ENCODE data around the gene SETD1B. TPM values are rescaled to one million over a fixed set of nuclear protein-coding genes. Genes with fewer than 3 reads are reported as not detected.

Gene SETD1B
- total and polyA plus RNA-seq, 5 experiments from 2014 or later: 0.98 to 93.8 (median 3.7) TPM

DNA sequence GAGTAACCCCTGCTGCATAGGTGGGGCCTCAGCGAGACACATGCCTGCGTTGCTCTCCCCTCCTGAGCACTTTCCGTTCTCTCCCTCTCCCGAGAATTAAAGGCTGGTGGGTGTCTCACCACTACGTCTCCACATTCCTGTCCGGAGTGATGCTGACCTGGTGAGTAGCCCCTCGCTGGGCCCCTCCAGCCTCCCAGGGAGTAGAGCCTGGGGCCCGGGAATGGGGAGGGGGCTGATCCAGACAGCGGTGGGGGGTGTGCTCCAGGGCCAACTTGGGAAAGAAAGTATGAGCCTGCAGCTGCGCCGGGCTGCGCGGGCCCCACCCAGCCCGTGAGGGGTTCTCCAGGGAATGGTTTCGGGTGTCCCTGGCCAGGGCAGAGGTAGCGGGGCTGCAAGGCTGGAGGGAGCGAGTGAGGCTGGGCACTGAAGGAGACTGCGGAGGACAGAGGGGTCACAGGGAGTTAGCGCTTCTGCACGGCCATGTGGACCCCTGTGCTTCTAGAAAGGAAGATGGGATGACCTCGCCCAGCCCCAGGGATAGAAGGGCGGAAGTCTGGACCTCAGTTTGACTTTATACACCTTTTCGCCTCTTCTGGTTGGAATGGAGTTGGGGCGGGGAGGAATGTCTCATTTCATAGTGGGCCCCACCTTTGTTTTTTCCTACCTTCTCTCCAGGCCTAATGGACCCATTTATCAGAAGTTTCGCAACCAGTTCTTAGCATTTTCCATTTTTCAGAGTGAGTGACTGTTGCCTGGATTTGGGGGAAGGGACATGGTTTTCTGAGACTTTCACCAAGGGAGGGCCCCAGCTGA is 32.8 kb upstream of the SETD1B start:
- H3K27me3 Mint-ChIP-seq: no peaks in the 10 kb centered on the region
- DNase-seq (no peak), ATAC-seq (no peak)
- POLR2A ChIA-PET: interaction anchor here (1.8 kb wide), 1 partner anchor 23 kb away, joined by 7 read pairs; the partner anchor contains the start of gene RHOF
- H3K9me3 Mint-ChIP-seq: no peaks in the 10 kb centered on the region
- peaks cover 3 to 15% (median 11%) of the 10 kb centered on the region in 4 donors for H3K4me1 Mint-ChIP-seq
- H3K36me3 Mint-ChIP-seq: no peaks in the 10 kb centered on the region
- no peak overlapping the region for H3K4me3 Mint-ChIP-seq
- peak overlapping the region in 1 of 10 donors; percentile 69 for H3K27ac Mint-ChIP-seq

DNA sequence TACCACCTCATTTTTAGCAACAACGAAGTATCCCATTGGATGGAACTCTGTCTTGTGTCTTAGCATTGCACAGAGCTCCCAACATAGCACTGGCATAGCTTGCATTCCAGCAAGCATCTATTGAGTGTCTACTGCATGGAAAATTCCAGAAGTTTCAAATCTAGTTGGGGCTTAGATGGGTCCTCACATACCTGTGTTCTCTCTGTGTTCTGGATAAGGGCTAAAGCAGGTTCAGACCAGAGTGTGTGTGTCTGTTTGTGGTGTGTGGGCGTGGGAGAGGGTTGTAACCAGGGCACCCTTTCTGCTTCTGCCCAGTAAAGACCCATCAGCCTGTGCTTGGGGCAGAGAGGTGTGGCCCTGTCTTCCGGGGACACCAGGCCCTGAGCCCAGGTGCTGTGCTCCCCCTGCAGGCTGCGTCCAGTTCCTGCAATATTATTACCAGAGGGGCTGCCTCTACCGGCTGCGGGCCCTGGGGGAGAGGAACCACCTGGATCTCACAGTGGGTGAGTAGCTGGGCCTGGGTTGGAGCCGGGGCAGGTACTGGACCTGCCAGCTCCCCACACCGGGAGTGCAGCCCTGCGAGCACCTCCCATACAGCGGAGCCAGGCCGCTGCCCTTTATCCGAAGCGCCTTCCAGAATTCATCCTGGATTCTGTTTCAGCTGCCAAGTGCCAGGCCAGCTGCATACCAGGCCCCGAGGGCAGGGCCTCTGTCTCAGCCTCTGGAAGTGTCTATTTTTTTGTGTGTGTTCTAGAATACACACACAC is 30.6 kb upstream of the SETD1B start:
- Mint-ChIP-seq H3K27me3 (no peaks in the 10 kb centered on the region), H3K27ac (peak overlapping the region in 8 of 10 donors; percentile 33 to 80 (median 70)), H3K4me3 (no peak overlapping the region), H3K36me3 (peaks cover 0 to 2% (median 0%) of the 10 kb centered on the region in 3 donors), H3K9me3 (no peaks in the 10 kb centered on the region), H3K4me1 (peaks cover 3 to 22% (median 17%) of the 10 kb centered on the region in 4 donors)
- DNase-seq: peak; percentile 65 to 90 (median 78)
- POLR2A ChIA-PET: interaction anchor here (0.6 to 33.2 kb wide), 5 partner anchors 31 to 433 kb away, joined by 3 to 2517 read pairs (median 4); partner anchors contain the start of genes RHOF and SETD1B
- ATAC-seq: peak; percentile 81 to 85

DNA sequence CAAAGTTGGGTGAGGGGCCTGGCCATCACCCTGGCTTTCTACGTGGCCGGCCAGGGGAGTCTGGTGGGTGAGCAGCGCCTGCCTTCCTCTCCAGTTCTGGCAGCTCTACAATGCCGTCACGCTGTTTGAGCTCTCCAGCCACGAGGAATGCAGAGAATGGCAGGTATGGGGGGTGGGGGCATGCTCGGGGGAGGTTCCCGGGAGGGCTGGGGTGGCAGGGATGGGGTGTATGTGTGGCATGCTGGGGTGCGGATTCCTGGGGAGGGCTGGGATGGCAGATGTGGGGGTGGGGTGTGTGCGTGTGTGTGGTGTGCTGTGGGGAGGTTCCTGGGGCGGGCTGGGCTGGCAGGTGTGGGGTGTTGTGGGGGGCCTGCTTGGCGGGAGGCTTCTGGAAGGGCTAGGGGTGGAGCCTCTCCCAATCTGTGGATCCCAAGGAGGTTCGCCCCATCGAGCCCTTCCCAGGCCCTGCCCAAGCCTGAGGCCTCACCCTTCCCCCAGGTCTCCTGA is 28.8 kb upstream of the SETD1B start:
- Mint-ChIP-seq H3K27ac (peak overlapping the region in 2 of 10 donors; percentile 59 to 84), H3K9me3 (no peaks in the 10 kb centered on the region), H3K27me3 (no peaks in the 10 kb centered on the region), H3K4me1 (peaks cover 3 to 29% (median 19%) of the 10 kb centered on the region in 4 donors), H3K4me3 (no peak overlapping the region), H3K36me3 (peaks cover 0 to 18% (median 4%) of the 10 kb centered on the region in 3 donors)
- ATAC-seq (no peak), DNase-seq (no peak)
- POLR2A ChIA-PET: interaction anchor here (1.0 to 33.2 kb wide), 2 partner anchors 9 to 30 kb away, joined by 7 to 2517 read pairs; partner anchors contain the start of genes RHOF and SETD1B

DNA sequence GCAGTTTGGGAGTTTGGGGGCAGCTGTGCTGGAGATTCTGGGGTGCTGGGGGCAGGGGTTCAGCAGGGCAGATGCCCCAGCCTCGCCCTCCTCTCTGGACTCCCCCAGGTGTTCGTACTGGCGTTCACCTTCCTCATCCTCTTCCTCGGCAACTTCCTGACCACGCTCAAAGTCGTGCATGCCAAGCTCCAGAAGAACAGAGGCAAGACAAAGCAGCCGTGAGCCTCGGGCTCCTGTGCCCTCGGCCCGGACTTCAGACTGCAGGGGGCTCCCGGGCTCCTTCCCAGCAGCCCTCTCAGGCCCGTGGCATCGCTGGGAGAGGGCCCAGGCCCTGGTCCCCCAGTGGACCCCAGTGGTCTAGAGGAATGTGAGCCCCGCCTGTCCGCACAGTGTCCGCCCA is 28.3 kb upstream of the SETD1B start:
- Mint-ChIP-seq H3K27me3 (no peaks in the 10 kb centered on the region), H3K27ac (peak overlapping the region in 2 of 10 donors; percentile 35 to 59), H3K9me3 (no peaks in the 10 kb centered on the region), H3K4me3 (no peak overlapping the region), H3K4me1 (peaks cover 3 to 33% (median 19%) of the 10 kb centered on the region in 4 donors), H3K36me3 (peaks cover 0 to 23% (median 4%) of the 10 kb centered on the region in 3 donors)
- POLR2A ChIA-PET: interaction anchor here (1.0 to 33.2 kb wide), 2 partner anchors 9 to 29 kb away, joined by 7 to 2517 read pairs; partner anchors contain the start of genes RHOF and SETD1B
- ATAC-seq (no peak), DNase-seq (no peak)

DNA sequence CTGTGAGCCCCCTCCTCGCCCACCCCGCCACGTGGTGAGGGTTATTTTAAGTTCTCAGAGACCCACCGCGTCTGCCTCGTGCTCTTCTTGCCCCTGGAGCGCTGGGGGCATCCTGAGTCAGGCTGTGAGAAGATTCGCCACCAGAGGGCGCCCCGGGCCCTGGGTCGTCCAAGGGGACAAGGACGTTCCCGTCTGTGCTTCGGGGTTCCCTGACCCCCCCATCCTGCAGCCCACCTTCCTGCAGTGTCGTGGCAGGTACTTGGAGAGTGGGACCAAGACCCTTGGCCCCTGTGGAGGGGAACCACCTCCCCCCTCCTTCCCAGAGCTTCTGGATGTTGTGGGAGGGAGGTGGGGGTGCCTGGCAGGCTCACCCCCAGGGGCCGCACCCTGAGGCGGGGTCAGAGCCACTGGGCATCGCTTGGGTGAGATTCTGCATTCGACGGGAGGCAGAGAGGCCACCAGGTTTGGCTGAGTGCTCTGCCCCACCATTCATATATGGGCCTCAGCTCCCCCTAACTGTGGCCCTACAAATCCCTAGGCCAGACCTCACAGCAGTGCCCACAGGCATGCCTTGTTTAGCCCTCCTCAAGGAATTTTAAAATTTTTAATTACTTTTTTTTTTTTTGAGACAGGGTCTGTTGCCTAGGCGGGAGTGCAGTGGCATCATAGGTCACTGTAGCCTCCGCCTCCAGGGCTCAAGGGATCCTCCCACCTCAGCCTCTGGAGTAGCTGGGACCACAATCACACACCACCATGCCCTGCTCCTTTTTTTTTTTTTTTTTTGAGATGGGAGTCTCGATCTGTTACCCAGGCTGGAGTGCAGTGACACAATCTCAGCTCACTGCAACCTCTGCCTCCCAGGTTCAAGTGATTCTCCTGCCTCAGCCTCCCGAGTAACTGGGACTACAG is 27.4 kb upstream of the SETD1B start:
- H3K27ac Mint-ChIP-seq: peak overlapping the region in 9 of 10 donors; percentile 70 to 89 (median 84)
- peak; percentile 81 to 82 for ATAC-seq
- peaks cover 3 to 39% (median 22%) of the 10 kb centered on the region in 4 donors for H3K4me1 Mint-ChIP-seq
- peak; percentile 75 to 95 (median 88) for DNase-seq
- peaks cover 0 to 28% (median 4%) of the 10 kb centered on the region in 3 donors for H3K36me3 Mint-ChIP-seq
- H3K27me3 Mint-ChIP-seq: no peaks in the 10 kb centered on the region
- peak overlapping the region in 1 of 10 donors; percentile 63 for H3K4me3 Mint-ChIP-seq
- no peaks in the 10 kb centered on the region for H3K9me3 Mint-ChIP-seq
- POLR2A ChIA-PET: interaction anchor here (0.7 to 33.2 kb wide), 5 partner anchors 8 to 90 kb away, joined by 3 to 2517 read pairs (median 6); partner anchors contain the start of genes RHOF and SETD1B

DNA sequence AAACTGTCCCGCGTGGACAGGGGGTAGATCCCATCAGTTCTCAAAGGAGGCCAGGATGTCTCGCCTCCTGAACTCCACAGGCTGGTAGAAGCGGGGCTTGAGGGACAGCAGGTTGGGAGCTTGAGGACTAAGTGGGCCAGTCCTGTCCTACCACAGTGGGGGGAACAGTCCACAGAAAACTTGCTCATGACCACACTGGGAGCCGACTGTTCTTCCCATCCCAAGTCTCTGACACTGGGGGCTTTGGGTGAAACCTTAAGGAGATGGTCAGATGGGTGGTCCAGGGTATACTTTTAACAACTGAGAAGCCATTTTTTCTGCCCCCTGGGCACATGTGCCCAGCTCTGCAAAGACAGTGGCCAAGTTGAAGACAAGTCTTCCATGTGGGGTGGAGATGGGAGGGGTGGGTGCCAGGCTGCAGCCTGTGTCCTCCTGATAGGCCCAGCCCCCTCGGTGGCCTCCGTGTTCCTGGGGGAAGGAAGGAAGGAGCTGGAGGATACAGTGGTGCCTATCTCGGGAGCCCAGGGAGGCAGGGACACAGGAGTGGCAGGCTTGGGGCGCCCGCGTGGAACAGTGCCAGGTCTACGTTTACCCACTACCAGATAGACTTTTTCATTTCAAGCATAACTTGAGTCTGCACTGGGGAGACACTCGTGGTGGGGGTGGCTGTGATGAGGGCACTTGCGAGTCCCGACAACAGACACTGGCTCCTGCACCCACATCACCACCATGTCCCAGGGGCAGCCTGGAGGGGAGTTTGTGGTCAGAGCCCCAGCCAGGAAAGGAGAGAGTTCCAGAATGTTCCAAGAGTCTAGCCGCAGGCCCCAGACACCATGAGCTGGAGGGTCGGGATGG is 25.0 kb upstream of the SETD1B start:
- no peak for DNase-seq
- Mint-ChIP-seq H3K4me1 (peaks cover 15 to 52% (median 33%) of the 10 kb centered on the region in 4 donors), H3K27ac (peak overlapping the region; percentile 51 to 88 (median 78)), H3K9me3 (no peaks in the 10 kb centered on the region), H3K36me3 (peaks cover 0 to 37% (median 4%) of the 10 kb centered on the region in 3 donors), H3K27me3 (no peaks in the 10 kb centered on the region), H3K4me3 (peak overlapping the region in 1 of 10 donors; percentile 31)
- no peak for ATAC-seq
- POLR2A ChIA-PET: interaction anchor here (0.8 to 33.2 kb wide), 2 partner anchors 26 to 83 kb away, joined by 3 to 2517 read pairs; partner anchors contain the start of genes RHOF and SETD1B

DNA sequence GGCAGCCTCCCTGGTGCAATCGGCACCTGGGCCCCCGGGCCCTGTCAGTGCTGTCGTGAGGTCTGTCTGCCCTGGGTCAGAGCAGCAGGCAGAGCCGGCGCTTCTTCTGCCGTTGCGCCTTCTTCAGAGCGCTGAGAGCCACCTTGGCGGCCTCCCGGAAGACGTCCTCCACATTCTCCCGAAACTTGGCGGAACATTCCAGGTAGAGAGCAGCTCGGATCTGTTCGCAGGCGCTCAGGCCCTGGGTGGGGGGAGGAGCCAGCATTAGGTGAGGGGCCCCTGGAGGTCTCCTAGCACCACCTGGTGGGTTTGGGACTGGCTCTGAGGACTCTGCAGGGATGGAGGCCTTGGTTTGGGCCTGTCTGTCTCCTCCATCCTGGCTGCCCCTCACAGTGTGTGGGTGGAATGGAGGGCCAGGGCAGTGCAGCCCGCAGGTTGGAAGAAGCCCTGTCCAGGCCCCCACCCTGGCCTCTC is 24.4 kb upstream of the SETD1B start:
- H3K36me3 Mint-ChIP-seq: peaks cover 0 to 39% (median 4%) of the 10 kb centered on the region in 3 donors
- H3K4me1 Mint-ChIP-seq: peaks cover 17 to 59% (median 37%) of the 10 kb centered on the region in 4 donors
- no peak for ATAC-seq
- H3K9me3 Mint-ChIP-seq: no peaks in the 10 kb centered on the region
- POLR2A ChIA-PET: interaction anchor here (0.8 to 33.2 kb wide), 2 partner anchors 25 to 83 kb away, joined by 3 to 2517 read pairs; partner anchors contain the start of genes RHOF and SETD1B
- H3K27me3 Mint-ChIP-seq: no peaks in the 10 kb centered on the region
- peak overlapping the region in 5 of 10 donors; percentile 6 to 83 (median 66) for H3K27ac Mint-ChIP-seq
- no peak overlapping the region for H3K4me3 Mint-ChIP-seq
- DNase-seq: no peak

DNA sequence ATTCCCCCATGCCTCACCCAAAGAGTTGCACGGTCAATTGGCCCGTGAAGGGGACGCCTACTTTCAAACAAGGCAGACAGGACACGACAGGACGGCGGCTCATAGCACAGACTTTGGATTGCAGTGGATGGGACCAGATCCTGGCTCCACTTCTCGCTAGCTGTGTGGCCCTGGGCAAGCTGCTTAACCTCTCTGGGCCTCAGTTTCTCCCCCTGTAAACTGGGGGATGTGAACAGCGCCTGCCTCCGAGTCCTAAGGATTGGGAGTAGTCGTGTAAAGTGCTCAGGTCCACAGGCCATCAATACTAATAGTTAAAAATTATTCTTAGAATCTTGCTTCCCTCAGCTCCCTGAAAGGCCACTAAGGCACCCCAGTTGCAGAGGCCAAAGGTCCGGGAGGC is 23.4 kb upstream of the SETD1B start:
- Mint-ChIP-seq H3K36me3 (peaks cover 0 to 44% (median 7%) of the 10 kb centered on the region in 3 donors), H3K4me1 (peaks cover 21 to 66% (median 46%) of the 10 kb centered on the region in 4 donors), H3K9me3 (no peaks in the 10 kb centered on the region), H3K27me3 (no peaks in the 10 kb centered on the region), H3K27ac (peak overlapping the region in 9 of 10 donors; percentile 29 to 100 (median 74)), H3K4me3 (peak overlapping the region in 1 of 10 donors; percentile 34)
- ATAC-seq (no peak), DNase-seq (no peak)
- POLR2A ChIA-PET: interaction anchor here (33.2 kb wide), 1 partner anchor 24 kb away, joined by 2517 read pairs; the partner anchor contains the start of genes RHOF and SETD1B

DNA sequence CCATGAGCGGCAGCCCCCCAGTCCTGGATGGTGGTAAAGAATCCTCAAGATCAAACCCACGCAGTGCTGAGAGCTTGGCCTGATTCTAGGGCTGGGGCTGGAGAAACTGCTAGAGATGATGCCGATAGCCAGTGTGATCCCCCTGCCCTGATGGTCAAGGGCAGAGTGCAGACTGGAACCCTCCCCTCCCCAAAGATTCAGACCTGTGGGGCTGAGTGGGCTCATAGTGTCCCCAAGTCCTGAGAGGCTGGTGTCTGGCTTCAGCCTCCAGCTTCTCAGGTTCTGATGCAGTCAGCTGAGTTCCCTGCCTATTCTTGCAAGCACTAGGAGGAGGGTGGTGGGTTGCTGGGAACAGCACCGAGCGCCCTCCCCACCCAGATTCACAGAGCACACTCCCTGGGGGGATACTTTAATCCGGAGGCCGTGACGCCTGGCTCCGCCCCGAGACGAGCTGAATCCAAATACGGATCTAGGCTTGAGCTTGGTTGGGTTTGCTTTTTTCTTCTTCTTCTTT is 22.3 kb upstream of the SETD1B start:
- H3K4me3 Mint-ChIP-seq: peak overlapping the region; percentile 64 to 88 (median 82)
- no peaks in the 10 kb centered on the region for H3K9me3 Mint-ChIP-seq
- H3K27ac Mint-ChIP-seq: peak overlapping the region; percentile 92 to 100 (median 98)
- H3K27me3 Mint-ChIP-seq: no peaks in the 10 kb centered on the region
- H3K4me1 Mint-ChIP-seq: peaks cover 26 to 67% (median 49%) of the 10 kb centered on the region in 4 donors
- peaks cover 0 to 51% (median 7%) of the 10 kb centered on the region in 3 donors for H3K36me3 Mint-ChIP-seq
- no peak for DNase-seq
- POLR2A ChIA-PET: interaction anchor here (0.5 to 33.2 kb wide), 7 partner anchors 23 to 1463 kb away, joined by 3 to 2517 read pairs (median 4); partner anchors contain the start of genes RHOF and SETD1B
- ATAC-seq: peak; percentile 10 to 24

Data from naive thymus-derived CD8-positive, alpha-beta T cell (primary cell).